Small intestine (tissue), 7 donors: Measurements from ENCODE around the gene PMPCA. TPM values are rescaled to one million over a fixed set of nuclear protein-coding genes. Genes with fewer than 3 reads are reported as not detected.
A peak's percentile ranks its signal among the peaks of the same experiment; 100 is the strongest.
"Not testable (repeated sequence)": the region's sequence is repeated elsewhere in the genome, so short reads cannot be mapped to it uniquely, and the experiment has no call there.

Experiments
- DNase-seq, 2 donors: peaks; one replicate each; pipeline versions ENCODE4 v3.0.0 to v3.0.0-alpha.2; 2013
- FAIRE-seq: peaks from 2 replicates; lab custom pipeline; 2012; peaks lifted over from hg19 to GRCh38; lab: Jason Lieb, UNC
- H3K27ac ChIP-seq, 3 donors: one replicate each; pipeline ENCODE4 v1.5.1; 2013; ENCODE audit warnings: low read length in 2 of 3, mild to moderate bottlenecking in 2 of 3, control low read depth in 1 of 3, inconsistent platforms in 1 of 3, low read depth in 1 of 3, moderate library complexity in 1 of 3
- H3K27me3 ChIP-seq, 3 donors: one replicate each; pipeline ENCODE4 v1.6.1; 2013; ENCODE audit warnings: low read length in 3 of 3, inconsistent platforms in 1 of 3; ENCODE audit not compliant: control insufficient read depth in 3 of 3, insufficient read depth in 3 of 3
- H3K36me3 ChIP-seq, 3 donors: one replicate each; pipeline ENCODE4 v1.6.1; 2013; ENCODE audit warnings: low read length in 3 of 3, inconsistent platforms in 1 of 3, low read depth in 1 of 3, mild to moderate bottlenecking in 1 of 3, moderate library complexity in 1 of 3; ENCODE audit not compliant: control insufficient read depth in 3 of 3, insufficient read depth in 2 of 3
- H3K4me1 ChIP-seq, 3 donors: one replicate each; pipeline ENCODE4 v1.6.1; 2013; ENCODE audit warnings: low read length in 2 of 3, inconsistent platforms in 1 of 3, low read depth in 1 of 3, mild to moderate bottlenecking in 1 of 3, moderate library complexity in 1 of 3; ENCODE audit not compliant: control insufficient read depth in 3 of 3, insufficient read depth in 2 of 3
- H3K4me3 ChIP-seq, 3 donors: one replicate each; pipeline ENCODE4 v1.5.1; 2013; ENCODE audit warnings: low read length in 3 of 3, control low read depth in 1 of 3, inconsistent platforms in 1 of 3, low read depth in 1 of 3, mild to moderate bottlenecking in 1 of 3, moderate library complexity in 1 of 3
- H3K9me3 ChIP-seq, 2 donors: one replicate each; pipeline ENCODE4 v1.6.1; 2013; ENCODE audit warnings: low read depth in 1 of 2, low read length in 1 of 2; ENCODE audit not compliant: control insufficient read depth in 2 of 2, insufficient read depth in 1 of 2
- WGBS, 3 donors: extraction: QIAGEN DNeasy Blood & Tissue Kit; methylation state at CpG; one replicate each; pipeline ENCODE4 v1.1.7; 2013; 5-methylcytosine and 5-hydroxymethylcytosine counted together
- polyA plus RNA-seq, 4 donors: library from polyadenylated mRNA; stranded (reverse) in 3 of 4; unstranded in 1 of 4; fragments of 200-250 nt in 3 of 4; fragments of 120-200 nt in 1 of 4; gene quantifications; one replicate each; pipeline versions ENCODE4 v1.2.1 to v1.2.3, GENCODE V29; 2013
- donor health status: healthy with polysubstance abuse.
- donor health status: control.
- donor health status: control.
- donor health status: Bipolar disorder and iron deficiency.
- donor health status: healthy.

Gene PMPCA
- polyA plus RNA-seq, 4 donors: 34.7 to 64.9 (median 48.9) TPM

GRCh38 chr9:136405904-136406303, 4.6 kb upstream of the PMPCA start:
- not testable (repeated sequence) for H3K4me3 ChIP-seq, FAIRE-seq, H3K27ac ChIP-seq, DNase-seq, H3K4me1 ChIP-seq, H3K9me3 ChIP-seq, H3K27me3 ChIP-seq
- 91 to 92% (median 91%) methylated on average over 10 of the region's 10 CpGs for WGBS, 3 donors
- peaks cover 8 to 69% (median 9%) of the 10 kb centered on the region in 3 donors for H3K36me3 ChIP-seq

GRCh38 chr9:136407061-136407460, 3.4 kb upstream of the PMPCA start:
- DNase-seq, H3K27ac ChIP-seq, H3K4me3 ChIP-seq, FAIRE-seq, H3K9me3 ChIP-seq, H3K27me3 ChIP-seq: not testable (repeated sequence)
- Histone ChIP-seq H3K4me1 (peaks cover 4 to 14% (median 4%) of the 10 kb centered on the region in 3 donors), H3K36me3 (peaks cover 8 to 61% (median 9%) of the 10 kb centered on the region in 3 donors)
- 94 to 96% (median 95%) methylated on average over 28 of the region's 28 CpGs for WGBS, 3 donors

- H3K4me1 ChIP-seq: peaks cover 4 to 14% (median 4%) of the 10 kb centered on the region in 3 donors
- H3K36me3 ChIP-seq: peaks cover 8 to 57% (median 11%) of the 10 kb centered on the region in 3 donors
- H3K27me3 ChIP-seq: no peaks in the 10 kb centered on the region
- H3K4me3 ChIP-seq: no peak overlapping the region
- 86% methylated on average over 7 of the region's 7 CpGs for WGBS, 3 donors
- no peak for DNase-seq
- no peak overlapping the region for H3K27ac ChIP-seq
- no peak for FAIRE-seq
- no peaks in the 10 kb centered on the region for H3K9me3 ChIP-seq
Measured at GRCh38 chr9:136407911-136408310, 2.5 kb upstream of the PMPCA start.

- 9 to 13% (median 10%) methylated on average over 48 to 71 of the region's 71 CpGs for WGBS, 3 donors
Measured at GRCh38 chr9:136409557-136410455, 652 bp upstream of the PMPCA start.

GRCh38 chr9:136411378-136411777, 920 bp downstream of the PMPCA start:
- no peak for FAIRE-seq

More at GRCh38 chr9:136409557-136410455, 652 bp upstream of the PMPCA start:
- Histone ChIP-seq H3K27me3 (no peaks in the 10 kb centered on the region), H3K27ac (peak overlapping the region in 2 of 3 donors; percentile 39 to 75), H3K9me3 (no peaks in the 10 kb centered on the region), H3K36me3 (peaks cover 4 to 61% (median 13%) of the 10 kb centered on the region in 3 donors), H3K4me3 (peak overlapping the region; percentile 52 to 94 (median 92)), H3K4me1 (peaks cover 4 to 14% (median 4%) of the 10 kb centered on the region in 3 donors)
- FAIRE-seq (no peak), DNase-seq (peak; percentile 43 to 65)

GRCh38 chr9:136412962-136413361, 2.5 kb downstream of the PMPCA start:
- Histone ChIP-seq H3K27ac (no peak overlapping the region), H3K4me1 (peaks cover 4 to 14% (median 4%) of the 10 kb centered on the region in 3 donors), H3K4me3 (no peak overlapping the region), H3K27me3 (no peaks in the 10 kb centered on the region), H3K9me3 (no peaks in the 10 kb centered on the region), H3K36me3 (peaks cover 8 to 61% (median 9%) of the 10 kb centered on the region in 3 donors)
- DNase-seq: no peak
- no peak for FAIRE-seq
- 78 to 85% (median 79%) methylated on average over 9 of the region's 9 CpGs for WGBS, 3 donors

More at GRCh38 chr9:136411378-136411777, 920 bp downstream of the PMPCA start:
- peak overlapping the region in 2 of 3 donors; percentile 92 to 99 for H3K4me3 ChIP-seq
- H3K36me3 ChIP-seq: peaks cover 4 to 60% (median 9%) of the 10 kb centered on the region in 3 donors
- no peaks in the 10 kb centered on the region for H3K27me3 ChIP-seq
- no peak overlapping the region for H3K27ac ChIP-seq
- no peak for DNase-seq
- WGBS, 3 donors: 9 to 37% (median 21%) methylated on average over 4 of the region's 4 CpGs
- H3K9me3 ChIP-seq: no peaks in the 10 kb centered on the region
- peaks cover 4 to 14% (median 4%) of the 10 kb centered on the region in 3 donors for H3K4me1 ChIP-seq

- no peaks in the 10 kb centered on the region for H3K9me3 ChIP-seq
- no peak overlapping the region for H3K4me3 ChIP-seq
- whole genome bisulfite sequencing, 3 donors: 95 to 98% (median 96%) methylated on average over 8 of the region's 8 CpGs
- H3K36me3 ChIP-seq: peaks cover 15 to 86% (median 17%) of the 10 kb centered on the region in 3 donors
- H3K27me3 ChIP-seq: no peaks in the 10 kb centered on the region
- FAIRE-seq (no peak), DNase-seq (no peak)
- no peak overlapping the region for H3K27ac ChIP-seq
- H3K4me1 ChIP-seq: peaks cover 0 to 5% (median 0%) of the 10 kb centered on the region in 3 donors
Measured at GRCh38 chr9:136416427-136416826, 6.0 kb downstream of the PMPCA start.

- Histone ChIP-seq H3K36me3 (peaks cover 15 to 88% (median 21%) of the 10 kb centered on the region in 3 donors), H3K4me3 (no peak overlapping the region), H3K27ac (no peak overlapping the region), H3K27me3 (no peaks in the 10 kb centered on the region), H3K4me1 (peaks cover 0 to 1% (median 0%) of the 10 kb centered on the region in 3 donors), H3K9me3 (no peaks in the 10 kb centered on the region)
- WGBS, 3 donors: 89 to 94% (median 93%) methylated on average over 19 of the region's 19 CpGs
- DNase-seq (no peak), FAIRE-seq (no peak)
Measured at GRCh38 chr9:136416914-136417313, 6.5 kb downstream of the PMPCA start.
